Stimulated activated CD4-positive, alpha-beta T cell treated with anti-CD3 and anti-CD28 coated beads, Interleukin-2, amount 100 ng/mL, for 48 hours (primary cell): Measurements from ENCODE around the gene RPS21.

Experiments used
- DNase-seq, 2 donors: peaks; one replicate each; pipeline ENCODE4 v3.0.0-alpha.2; 2020

RPS21 gene

GRCh38 chr20:62354031-62354808, 32.7 kb upstream of the RPS21 start:
- DNase-seq, result no peak

- no peak for DNase-seq
Measured at GRCh38 chr20:62354811-62355341, 32.0 kb upstream of the RPS21 start.

GRCh38 chr20:62355516-62355877, 31.4 kb upstream of the RPS21 start:
- no peak for DNase-seq

- DNase-seq, result no peak
Measured at GRCh38 chr20:62355878-62356588, 30.9 kb upstream of the RPS21 start.

DNA sequence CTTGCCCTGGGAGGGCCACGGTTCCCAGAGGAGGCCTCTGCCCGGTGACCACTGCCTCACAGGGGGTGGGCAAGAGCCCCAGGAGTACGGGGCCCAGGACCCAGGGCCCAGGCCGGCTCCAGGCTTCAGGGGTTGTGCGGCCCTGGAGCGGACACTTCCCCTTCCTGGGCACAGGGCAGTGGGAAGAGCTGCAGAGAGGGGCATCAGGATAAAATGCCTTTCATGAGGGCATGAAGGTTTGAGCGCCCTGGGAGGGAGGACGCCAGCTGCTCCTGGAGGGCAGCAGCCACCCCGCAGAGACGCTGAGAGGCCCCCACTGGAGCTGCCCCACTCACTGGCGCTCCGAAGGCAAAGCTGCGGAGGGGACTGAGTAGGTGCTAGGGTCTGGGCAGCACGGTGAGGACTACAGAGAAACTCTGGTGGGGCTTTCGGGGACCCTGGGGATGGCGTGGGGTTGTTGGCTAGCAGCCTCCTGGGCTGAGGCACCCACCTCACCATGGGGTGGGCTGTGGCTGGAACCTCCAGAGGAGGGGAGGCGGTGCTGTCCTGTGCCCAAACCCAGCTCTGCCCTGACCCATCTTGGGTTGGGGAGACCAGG, 30.2 kb upstream of the RPS21 start:
- DNase-seq, result no peak

GRCh38 chr20:62357187-62357667, 29.7 kb upstream of the RPS21 start:
- no peak for DNase-seq

- DNase-seq, result no peak
Measured at GRCh38 chr20:62357681-62358080, 29.2 kb upstream of the RPS21 start.

GRCh38 chr20:62358171-62359042, 28.5 kb upstream of the RPS21 start:
- DNase-seq, result no peak

GRCh38 chr20:62359043-62359490, 27.8 kb upstream of the RPS21 start:
- DNase-seq, result no peak

GRCh38 chr20:62359491-62360121, 27.3 kb upstream of the RPS21 start:
- no peak for DNase-seq

DNA sequence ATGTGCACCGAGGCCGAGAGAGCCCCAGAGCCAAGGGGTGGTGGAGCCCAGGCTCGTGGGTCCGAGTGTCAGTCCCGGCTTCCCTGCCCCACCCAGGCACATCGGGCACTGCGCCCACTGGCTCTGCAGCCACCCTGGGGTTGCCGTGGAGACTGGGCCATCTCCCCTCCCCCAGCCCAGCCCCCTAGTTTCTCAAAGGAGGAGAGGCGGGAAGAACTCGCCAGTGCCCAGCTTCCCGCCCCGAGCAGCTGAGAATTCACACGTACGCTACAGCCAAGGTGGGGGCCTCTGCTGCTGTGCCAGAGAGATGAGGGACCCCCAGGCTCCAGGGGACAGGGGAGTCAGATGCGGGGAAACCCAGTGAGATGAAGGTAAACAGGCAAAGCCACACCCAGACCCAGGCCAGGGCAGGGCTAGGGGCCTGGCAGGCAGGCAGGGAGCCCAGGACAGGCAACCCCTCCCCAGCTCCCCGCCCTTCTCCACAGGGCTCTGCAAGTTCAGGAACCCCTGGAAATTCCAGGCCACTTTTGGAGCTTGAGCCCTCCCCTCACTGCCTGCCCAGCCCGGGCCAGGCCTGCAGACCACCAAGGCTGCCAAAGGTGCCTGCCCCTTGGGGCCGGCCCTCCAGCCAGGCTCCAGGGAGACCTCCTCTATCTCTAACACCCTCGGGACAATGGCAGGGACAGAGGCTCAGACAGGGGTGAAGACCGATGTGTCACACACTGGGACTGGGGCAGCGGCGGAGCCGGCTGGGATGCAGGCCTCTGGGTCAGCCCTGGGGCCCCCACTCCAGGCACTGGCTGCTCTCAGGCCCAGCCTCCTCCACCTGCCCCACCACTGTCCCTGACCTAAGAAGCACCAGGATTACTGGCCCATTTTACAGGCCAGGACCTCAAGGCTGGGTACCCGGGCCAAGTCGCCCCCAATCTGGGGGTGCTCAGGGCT, 25.8 kb upstream of the RPS21 start:
- no peak for DNase-seq

GRCh38 chr20:62361799-62362589, 24.9 kb upstream of the RPS21 start:
- no peak for DNase-seq

DNA sequence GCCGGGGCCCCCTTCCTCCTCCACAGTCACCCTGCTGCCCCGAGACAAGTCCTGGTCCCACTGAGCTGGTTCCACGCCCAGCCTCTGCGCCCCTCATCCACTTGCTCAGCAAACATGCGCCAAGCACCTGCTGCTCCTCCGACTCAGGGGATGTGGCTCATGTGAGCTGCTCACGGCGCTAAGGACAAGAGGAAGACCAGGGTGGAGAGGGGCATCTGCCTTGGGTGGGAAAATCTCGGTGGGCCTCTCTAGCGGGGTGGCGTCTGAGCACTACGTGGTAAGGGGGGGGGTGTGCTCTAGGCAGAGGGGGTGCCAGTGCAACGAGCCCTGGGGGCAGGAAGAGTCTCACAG, 24.3 kb upstream of the RPS21 start:
- no peak for DNase-seq

DNA sequence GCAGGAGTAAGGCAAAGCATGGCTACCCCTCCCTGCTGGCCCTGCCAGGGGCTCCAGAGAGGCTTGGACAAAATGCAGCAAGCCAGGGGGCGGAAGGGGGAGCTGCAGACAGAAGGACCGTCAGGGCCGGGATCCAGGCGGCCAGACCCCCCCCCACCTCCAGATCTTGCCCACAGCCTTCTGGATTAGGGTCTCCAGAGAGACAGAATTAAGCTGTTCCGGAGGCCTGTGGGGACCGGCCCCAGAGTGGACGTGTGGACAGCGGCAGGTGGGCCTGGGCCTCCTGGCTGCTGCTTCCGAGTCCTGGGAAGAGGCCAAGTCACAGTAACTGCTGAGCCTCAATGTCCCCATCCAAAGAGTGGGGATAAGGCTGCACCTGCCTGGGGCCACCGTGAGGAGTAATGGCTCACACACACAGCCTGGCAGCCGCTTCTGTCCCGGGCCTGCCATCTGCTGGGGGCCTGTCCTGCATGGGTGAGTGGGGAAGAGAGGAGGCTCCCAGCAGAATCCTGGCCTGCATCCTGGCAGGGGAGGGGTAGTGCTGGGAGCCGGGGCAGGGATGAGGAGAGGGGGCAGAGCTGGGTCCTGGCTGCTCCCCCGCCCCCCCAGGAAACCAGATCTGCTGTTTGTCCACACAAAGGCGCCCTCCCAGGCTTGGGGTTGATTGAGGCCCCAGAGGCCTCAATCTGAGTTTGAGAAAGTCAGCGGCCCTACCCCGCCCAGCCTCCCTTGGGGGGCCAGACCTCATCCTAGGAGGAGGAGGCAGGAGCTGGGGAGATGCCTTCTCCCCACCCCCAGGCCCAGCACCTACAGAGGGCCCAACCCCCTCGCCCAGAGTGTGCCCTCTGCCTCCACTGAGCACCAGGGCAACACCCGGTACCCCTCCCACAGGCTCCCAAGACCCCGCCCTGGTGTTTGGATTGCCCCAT, 23.6 kb upstream of the RPS21 start:
- no peak for DNase-seq

- DNase-seq, result no peak
Measured at GRCh38 chr20:62363920-62364851, 22.7 kb upstream of the RPS21 start.

- no peak for DNase-seq
Measured at GRCh38 chr20:62364911-62365736, 21.8 kb upstream of the RPS21 start.

DNA sequence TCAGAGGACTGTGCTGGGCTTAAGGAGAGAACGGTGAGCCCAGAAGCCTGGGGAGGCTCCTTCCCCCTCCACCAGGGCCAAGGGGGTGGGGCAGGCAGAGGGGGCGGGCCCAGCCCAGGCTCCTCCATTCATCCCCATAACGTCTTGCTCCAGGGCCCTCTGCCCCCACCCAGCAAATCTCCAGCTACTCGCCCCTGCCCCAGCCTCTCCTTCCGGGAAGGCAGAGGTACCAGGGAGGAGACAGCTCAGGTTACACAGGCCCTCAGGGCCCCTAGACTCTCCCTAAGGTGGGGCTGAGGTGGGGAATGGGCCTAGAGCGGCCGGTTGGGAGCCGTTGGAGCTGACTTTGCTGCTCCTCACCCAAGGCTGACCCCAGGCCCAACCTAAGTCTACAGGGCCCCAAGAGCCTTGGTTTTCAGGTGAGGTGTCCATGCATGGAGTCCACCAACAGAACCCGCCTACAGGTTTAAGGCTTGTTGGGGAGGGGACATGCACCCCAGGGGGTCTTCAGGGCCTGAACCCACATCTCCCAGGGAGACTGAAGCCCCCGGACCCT, 21.0 kb upstream of the RPS21 start:
- no peak for DNase-seq
